GM18517 (cell line): ENCODE results near the gene ADAMTSL1.

Experiments
- ATAC-seq: cut with Tn5 transposase; IDR thresholded peaks from one replicate; pipeline ENCODE4 v1.9.1; 2021; ENCODE audit warnings: mild to moderate bottlenecking, moderate library complexity; ENCODE audit not compliant: unreplicated experiment

ADAMTSL1 gene

DNA sequence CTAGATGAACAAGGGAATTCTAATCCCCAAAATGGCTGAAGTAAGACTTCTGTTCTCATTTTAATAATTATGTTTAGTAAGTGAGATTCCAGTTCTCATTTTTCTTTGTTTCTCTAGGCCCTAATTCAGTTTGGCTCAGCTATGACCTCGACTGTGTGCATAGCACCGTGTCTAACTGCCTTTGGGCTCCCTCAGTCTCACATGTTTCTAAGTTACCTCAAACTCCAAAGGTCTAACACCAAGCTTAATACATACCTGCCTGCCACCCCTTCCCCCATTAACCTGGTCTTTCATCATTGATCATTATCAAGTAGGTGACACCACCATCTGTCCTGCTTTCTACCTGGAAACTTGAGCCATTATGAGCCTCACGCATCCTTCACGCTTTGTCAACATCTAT, 285.9 kb downstream of the ADAMTSL1 start:
- no peak for ATAC-seq

DNA sequence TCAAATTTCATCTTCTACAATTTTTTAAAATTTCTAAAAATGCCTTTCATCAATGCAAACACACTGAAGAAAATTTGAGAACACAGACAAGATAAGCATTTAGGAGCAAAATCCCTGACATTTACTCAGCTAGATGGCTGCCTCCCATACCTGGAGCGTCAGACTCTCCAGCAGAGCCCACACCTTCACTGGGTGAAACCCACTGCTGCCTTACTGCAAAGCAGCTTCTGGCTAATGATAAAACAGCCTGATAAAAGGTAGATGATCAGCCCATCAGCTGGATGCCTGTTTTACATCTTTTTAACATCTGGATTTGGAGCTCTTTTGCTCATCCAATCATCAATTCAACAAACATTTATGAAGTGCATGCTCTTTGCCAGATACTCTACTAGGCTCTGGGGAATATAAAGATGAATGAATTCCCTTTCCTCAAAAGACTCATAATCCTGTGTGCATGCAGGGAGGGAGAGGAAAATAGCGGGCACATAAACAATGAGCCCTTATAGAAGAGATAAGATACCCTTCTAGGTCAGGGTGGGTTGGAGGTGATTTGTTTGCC, 287.9 kb downstream of the ADAMTSL1 start:
- ATAC-seq = no peak

DNA sequence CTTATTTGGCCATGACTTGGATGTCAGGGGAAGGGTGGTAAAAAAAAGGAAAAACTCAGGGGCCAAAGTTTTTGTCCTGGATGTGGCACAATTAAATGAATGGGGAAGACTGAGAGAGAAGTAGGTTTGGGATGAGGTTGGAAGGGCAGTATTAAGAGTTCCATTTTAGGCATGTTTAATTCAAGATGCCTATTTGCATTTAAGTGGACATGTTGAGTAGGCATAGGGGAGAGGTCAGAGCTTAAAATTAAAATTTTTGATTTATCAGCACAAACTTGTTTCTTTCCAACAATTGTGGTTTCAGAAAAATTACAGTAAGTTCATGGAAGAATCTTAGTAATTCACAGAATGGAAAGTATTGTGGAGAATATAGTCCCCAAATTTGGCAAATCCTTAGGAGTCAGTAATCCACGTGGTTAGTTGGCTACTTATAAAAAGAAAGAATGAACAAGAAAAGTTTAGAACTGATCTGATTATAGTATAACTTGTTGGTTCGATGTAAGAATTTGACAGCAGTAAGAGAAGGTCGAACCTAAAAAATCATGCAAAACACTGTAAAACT, 293.1 kb downstream of the ADAMTSL1 start:
- no peak for ATAC-seq

DNA sequence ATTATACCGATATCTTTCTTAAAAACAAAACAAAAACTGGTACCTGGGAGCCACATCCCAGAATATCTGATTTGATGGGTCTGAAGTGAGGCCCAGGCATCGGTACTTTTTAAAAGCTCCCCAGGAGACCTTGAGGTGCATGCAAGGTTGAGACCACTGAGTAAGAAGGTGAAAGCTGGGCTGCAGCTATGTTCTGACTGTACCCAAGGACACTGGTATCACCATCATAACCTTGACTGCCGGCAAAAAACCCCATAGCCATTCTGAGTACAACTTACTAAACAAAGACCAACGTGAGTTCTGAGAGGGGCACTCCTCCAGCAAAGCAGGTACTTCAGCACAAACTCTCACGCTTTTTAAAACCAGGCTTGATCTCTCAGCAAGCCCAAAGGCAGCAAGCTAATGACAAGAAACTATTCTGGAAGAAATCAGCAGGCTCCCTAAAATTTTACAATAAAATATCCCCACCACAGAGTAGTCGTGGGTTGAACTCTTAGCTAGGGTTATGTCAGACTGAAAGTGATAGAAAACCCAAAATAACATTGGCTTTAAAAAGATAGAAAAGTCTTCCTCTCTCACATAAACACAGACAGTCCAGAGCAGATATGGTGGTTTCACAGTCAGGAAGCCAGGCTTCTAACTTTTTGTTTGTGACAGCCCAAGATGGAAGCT, 295.1 kb downstream of the ADAMTSL1 start:
- ATAC-seq = peak; percentile 92

- no peak for ATAC-seq
Observed at GRCh38 chr9:18770131-18770908, 296.4 kb downstream of the ADAMTSL1 start.

- ATAC-seq = no peak
Observed at GRCh38 chr9:18771011-18771410, 297.1 kb downstream of the ADAMTSL1 start.

DNA sequence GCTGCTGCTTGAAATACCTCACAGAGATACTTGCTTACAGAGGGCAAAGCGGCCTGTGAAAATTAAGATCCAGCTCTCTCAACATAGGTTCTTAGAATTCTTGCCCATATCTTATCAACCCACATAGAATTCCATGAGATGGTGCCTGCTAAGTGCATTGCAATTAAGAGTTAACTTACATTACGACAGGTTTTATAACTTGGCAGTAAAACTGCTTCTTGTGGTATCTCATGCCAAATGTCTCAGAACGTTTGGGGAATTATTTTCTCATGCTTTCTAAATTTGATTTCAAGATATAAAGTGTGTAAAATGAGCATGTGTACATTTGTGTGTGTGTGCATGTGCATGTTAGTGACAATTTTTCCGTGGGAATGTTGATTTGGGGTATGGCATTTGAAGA, 297.8 kb downstream of the ADAMTSL1 start:
- ATAC-seq = no peak

GRCh38 chr9:18775241-18775640, 301.3 kb downstream of the ADAMTSL1 start:
- no peak for ATAC-seq

GRCh38 chr9:18775930-18776329, 302.0 kb downstream of the ADAMTSL1 start:
- no peak for ATAC-seq

- ATAC-seq = no peak
Observed at GRCh38 chr9:18776836-18777820, 303.2 kb downstream of the ADAMTSL1 start.

GRCh38 chr9:18778147-18778546, 304.2 kb downstream of the ADAMTSL1 start:
- no peak for ATAC-seq

DNA sequence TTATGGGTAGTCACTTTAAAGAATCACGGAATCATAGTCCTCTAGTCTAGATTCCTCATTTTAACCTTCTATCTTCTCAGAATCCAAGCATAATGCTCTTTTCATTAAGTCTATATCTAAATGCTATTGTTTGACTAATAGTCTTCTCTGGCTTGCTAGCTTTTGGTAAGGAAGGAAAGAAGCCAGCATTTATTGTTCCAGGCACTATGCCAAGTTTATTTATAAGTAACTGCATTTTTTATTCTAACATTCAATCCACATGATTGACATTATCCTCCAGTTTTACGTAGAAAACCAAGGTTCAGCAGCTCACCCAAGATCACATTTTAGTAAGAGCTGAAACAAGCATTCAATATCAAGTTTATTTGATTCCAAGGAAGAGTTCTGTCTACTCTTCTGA, 304.9 kb downstream of the ADAMTSL1 start:
- no peak for ATAC-seq

DNA sequence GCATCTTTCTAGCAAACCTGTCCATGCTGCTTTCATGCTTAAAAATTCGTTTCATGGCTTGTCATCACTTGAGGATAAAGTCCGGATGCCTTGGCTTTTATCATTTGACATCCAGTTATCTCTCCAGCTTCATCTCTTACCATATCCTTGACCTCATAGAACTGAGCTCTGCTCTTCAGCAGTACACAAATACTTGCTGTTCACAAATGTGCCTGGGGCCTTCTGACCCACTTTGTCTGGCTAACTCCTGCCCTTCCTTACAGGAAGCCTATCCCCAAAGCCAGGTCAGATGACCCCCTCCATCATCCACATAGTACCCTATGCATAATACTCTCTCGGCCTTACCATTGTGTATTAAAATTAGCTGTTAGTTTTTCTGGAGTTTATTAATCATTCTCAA, 310.0 kb downstream of the ADAMTSL1 start:
- ATAC-seq = no peak

DNA sequence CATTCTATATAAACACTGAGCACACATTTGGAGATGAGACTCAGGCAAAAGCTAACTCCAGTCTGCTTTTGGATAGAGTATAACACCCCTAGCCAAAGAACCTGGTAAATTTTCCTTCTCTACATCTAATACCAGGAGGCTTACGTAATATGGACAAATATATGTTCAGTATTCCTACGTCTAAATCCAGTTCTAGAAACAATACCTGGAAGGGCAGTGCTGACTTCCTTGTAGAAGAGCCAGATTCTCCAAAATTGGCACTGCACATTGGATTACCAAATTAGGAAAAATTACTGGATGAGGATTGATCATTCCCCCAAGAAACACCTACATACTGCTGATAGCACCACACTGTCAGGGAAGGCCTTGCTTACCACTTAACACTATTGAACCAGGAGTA, 311.7 kb downstream of the ADAMTSL1 start:
- ATAC-seq = no peak

DNA sequence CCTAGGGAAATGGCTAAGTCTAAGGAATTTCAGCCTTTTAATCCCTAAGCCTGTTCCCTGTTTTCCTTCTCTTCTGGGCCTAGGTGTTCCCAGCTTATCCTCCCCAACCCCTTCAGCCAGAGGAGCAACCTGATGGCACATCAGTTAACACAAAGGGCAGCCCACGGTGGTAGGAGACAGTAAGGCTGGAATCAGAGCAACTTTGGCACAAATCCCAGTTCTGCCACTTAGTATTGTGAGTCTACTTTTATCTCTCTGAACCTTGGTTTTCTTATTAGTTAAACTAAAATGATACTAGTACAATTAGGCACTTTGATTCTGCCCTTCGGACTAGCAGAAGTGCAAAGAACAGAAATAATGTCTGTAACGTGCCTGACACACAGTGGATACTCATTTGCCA, 312.2 kb downstream of the ADAMTSL1 start:
- no peak for ATAC-seq

DNA sequence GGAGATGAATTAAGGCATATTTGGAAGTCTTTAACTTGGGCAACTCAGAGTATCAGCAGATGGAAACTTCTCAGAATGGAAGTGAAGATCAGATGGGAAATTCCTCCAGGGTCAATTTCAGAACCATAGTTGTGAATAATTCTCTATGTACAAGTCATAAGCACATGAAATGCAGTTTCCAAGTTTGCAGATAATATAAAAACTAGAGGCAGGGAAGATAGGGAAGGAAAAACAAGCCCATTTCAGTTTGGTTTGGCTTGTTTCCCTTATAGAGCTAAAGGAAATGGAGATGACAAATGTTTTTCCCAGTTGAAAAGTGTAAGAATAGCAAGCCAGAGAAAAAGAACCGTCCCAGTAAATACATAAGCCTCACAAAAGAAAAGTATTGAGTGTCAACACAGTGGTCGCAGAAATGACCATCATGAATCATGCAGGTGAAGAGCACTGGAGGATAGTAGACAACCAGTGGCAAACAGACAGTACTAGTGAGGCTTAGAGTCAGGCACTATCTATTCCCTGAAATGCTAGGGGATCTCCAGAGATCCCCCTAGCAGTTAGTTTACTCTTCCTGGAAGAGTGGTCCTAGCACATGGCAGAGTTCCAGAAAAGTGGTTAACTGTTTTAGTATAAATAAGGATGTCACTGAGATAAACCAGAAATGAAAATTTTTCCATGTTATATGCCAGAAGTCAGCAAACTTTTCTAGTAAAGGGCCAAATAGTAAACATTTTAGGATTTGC, 313.1 kb downstream of the ADAMTSL1 start:
- ATAC-seq = no peak

DNA sequence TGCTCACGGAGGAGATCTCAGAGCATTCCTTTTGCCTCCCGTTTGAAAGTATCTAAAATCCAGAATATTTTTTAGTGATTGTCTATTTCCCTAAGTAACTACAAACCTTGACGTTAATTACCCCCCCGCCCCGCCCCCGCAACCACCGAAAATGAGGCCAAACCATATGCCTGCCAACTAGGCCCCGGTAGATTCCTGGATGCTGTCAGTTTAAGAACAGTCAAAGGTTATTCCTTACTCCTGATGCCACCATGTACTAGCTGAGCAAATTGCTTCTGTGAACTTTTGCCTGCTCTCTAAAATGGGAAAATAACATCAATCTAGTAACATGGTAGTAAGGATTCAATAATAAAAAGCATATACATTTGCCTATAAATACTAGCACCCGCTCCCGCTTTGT, 314.3 kb downstream of the ADAMTSL1 start:
- ATAC-seq = no peak

GRCh38 chr9:18791074-18791473, 317.1 kb downstream of the ADAMTSL1 start:
- no peak for ATAC-seq

DNA sequence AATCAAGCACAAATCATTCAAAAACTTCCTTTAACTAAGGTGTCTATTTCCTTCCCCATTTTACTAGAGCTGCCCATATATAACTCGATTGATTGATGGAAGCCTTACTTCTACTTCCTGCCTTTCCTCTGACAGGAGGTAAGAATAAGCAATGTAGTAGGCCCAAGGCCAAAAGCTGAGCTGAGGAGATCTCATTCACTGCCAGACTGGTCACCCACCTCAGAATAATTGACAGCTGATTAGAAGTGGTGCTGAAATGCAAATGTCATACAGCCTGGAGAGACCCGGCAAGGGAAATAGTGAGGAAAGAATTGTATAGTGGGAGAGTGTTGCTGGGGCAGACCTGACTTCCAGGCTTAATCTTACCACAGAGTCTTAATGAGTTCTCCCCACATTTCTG, 319.2 kb downstream of the ADAMTSL1 start:
- no peak for ATAC-seq
